Stimulated activated CD4-positive, alpha-beta T cell treated with anti-CD3 and anti-CD28 coated beads, Interleukin-4, amount 100 ng/mL, for 48 hours (primary cell): ENCODE data around the gene COMMD9.
A peak's percentile ranks its signal among the peaks of the same experiment; 100 is the strongest.

ENCODE experiments used
- DNase-seq, 2 donors: peaks; one replicate each; pipeline ENCODE4 v3.0.0-alpha.2; 2020; ENCODE audit warnings: low read depth in 2 of 2

Gene COMMD9

GRCh38 chr11:36296884-36297543, 7.8 kb upstream of the COMMD9 start:
- no peak for DNase-seq

DNA sequence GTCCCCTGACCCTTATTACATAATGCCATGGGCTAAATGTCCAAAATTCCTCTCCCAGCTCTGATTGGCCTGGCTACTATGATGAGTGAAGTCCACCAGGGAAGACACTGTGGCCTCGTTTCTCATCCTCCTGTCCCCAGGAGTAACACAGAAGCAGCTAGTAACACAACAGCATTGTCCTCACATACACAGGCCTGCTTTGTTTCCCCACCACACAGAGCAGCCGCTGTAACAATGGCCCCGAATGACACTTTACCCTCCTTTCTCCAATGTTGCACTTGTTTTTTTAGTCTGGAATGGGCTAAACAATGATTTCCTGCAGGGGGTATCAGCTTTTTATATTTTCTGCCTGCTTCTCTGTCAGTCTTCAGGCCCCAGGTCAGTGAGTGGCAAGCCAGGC, 6.7 kb upstream of the COMMD9 start, which contains the start of gene PRR5L:
Gene PRR5L (plus strand): TSS at position 363 of the 400 bp plus-strand sequence. CDS start 104,834 bp downstream, outside the sequence.
- no peak for DNase-seq

DNA sequence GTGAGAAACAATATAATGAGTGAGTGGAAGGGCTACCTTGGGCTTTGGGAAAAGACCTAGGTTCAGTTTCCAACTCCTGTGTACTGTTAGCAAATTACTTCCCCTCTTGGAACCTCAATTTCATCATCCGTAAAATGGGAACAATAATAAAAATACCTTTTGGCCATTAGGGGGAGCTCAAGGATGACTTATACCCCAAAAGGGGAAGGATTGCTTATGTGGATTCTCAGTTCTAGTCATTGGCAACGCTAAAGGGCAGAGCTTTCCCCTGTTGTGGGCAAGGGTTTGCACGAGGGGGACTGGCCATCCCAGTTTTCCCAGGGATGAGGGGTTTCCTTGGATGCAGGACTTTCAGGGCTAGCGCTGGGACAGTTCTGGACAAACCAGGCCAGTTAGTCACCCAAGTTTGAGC, 3.1 kb upstream of the COMMD9 start:
- no peak for DNase-seq

DNA sequence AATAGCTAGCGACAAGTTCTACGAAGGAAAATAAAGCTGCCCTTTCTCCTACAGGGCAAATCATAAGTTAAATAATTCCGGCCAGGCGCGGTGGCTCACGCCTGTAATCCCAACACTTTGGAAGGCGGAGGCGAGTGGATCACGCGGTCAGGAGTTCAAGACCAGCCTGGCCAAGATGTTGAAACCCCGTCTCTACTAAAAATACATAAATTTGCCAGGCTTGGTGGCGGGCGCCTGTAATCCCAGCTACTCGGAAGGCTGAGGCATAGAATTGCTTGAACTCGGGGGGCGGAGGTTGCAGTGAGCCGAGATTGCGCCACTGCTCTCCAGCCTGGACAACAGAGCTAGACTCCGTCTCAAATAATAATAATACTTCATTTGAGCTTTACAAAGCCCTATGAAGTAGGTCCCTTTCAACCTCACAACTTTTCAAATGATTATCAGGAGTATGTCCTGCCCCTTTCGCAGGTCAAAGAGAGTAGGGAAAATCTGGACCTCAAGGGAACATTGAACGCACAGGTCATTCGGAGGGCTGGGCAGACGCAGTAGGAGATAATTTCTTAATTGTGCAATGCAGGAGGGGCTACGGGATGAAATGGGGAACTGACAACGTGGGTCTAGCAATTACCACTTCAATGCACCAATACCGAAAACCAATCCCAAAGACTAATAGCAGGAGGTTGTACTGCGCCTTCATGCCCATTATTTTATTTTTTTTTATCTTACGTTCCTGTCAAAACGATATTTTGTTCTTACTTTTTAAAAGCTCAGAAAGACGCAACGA, 590 bp downstream of the COMMD9 start:
- DNase-seq = no peak

GRCh38 chr11:36282926-36283325, 6.3 kb downstream of the COMMD9 start:
- DNase-seq = no peak

DNA sequence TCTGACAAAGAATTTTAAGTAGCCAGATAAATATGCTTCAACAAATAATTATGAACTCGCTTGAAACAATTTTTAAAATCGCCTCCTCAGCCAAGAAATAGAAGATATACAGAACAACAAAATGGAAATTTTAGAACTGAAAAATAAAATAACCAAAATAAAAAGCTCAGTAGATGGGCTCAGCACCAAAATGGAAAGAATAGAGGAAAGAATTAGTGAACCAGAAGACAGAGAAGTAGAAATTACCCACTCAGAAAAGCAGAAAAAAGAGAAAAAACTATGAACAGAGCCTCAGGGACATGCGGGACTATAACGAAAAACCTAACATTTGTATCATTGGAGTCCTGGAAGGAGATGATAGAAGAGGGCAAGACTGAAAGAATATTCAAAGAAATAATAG, 7.4 kb downstream of the COMMD9 start:
- DNase-seq = no peak

GRCh38 chr11:36280531-36280930, 8.7 kb downstream of the COMMD9 start:
- DNase-seq = no peak

GRCh38 chr11:36278531-36279282, 10.5 kb downstream of the COMMD9 start:
- DNase-seq = no peak

GRCh38 chr11:36274414-36274813, 14.8 kb downstream of the COMMD9 start:
- DNase-seq = no peak

DNA sequence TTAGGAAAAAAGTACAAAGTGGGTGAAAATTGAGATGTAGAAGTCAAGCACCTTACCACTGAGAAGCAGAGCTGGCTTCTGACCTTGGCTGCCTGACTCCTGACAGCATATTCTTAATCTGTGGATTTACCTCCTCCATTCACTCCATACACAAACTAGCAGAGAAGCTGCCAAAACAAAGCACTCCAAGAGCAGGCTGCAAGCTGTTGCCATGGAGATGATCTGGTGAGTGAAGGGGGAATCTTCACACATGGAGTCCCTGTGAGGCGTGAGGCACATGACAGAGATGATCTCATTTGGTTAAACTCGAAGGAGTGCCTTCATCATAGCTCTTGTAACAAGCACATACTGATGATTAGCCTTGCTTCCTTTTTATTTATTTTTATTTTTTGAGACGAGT, 16.1 kb downstream of the COMMD9 start:
- no peak for DNase-seq

DNA sequence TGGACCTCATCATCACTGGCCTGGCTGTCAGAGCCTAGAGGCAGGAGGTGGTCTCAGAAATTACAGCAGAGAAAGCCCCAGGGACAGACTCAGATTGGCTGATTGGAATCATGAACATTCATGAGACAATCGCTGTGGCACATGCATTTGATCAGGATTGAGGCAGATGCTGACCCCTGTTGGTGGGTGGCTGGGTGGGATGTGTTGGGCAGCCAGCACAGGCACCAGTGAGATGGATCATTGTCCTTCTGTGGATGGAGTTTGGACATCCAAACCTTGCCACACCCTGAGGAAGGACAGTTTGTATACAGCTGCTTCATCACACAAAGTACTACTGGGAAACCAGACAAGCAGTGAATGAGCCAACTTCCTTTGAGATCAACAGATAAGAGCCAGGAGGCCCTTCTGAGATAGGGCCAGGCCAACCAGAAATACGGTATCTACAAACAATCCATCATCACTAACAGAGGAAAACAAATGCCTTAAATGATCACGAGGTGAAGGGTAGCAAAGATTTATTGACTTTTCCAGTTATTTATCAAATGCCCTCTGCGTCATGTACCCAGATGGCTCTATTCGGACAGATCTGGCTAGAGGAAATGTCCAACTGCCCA, 17.3 kb downstream of the COMMD9 start:
- DNase-seq = no peak

GRCh38 chr11:36270701-36271100, 18.5 kb downstream of the COMMD9 start:
- no peak for DNase-seq

GRCh38 chr11:36268337-36268985, 20.8 kb downstream of the COMMD9 start:
- no peak for DNase-seq

GRCh38 chr11:36266767-36267166, 22.5 kb downstream of the COMMD9 start:
- no peak for DNase-seq

DNA sequence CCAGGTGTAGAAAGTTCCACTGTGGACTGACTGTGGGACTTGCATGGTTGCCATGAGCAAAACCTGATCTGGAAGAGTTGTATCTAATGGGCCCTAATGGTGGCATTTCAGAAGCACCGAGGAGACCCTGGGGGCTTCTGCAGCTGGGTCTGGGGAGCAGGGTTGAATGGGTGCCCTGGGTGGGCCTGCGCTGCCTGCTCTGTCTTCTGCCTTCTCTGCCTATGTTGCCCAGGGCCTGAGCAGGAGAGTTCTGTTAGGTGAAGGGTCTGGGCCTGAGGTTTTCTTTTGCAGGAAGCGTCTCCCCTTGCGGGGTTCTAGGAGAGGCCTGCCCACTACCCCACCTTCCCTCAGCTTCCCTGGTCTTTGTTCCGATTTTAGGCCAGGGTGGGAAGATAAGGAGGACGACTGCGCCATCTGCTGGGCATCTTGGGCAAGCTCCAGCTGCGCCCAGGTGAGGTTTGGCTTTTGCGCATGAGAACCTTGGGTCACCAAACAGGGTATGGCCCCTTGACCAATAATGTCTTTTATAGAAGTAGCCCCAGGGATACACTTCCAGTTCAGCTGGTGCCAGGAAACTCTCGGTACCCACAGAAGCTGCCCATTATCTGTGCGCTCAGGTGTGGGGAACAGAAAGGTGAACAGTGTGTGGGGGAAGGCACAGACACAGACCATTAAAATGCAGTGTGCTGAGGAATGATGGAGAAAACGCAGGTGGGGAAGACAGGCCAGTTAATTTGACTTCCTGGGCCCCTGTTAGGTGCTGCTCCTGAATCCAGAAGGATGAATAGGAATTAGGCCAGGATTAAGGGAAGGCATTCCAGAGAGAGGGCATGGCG, 23.2 kb downstream of the COMMD9 start:
- DNase-seq = peak; percentile 49 to 58

- no peak for DNase-seq
Measured at GRCh38 chr11:36264973-36265344, 24.3 kb downstream of the COMMD9 start.

- DNase-seq = no peak
Measured at GRCh38 chr11:36264011-36264972, 24.9 kb downstream of the COMMD9 start.

GRCh38 chr11:36261094-36261493, 28.1 kb downstream of the COMMD9 start:
- DNase-seq = no peak

DNA sequence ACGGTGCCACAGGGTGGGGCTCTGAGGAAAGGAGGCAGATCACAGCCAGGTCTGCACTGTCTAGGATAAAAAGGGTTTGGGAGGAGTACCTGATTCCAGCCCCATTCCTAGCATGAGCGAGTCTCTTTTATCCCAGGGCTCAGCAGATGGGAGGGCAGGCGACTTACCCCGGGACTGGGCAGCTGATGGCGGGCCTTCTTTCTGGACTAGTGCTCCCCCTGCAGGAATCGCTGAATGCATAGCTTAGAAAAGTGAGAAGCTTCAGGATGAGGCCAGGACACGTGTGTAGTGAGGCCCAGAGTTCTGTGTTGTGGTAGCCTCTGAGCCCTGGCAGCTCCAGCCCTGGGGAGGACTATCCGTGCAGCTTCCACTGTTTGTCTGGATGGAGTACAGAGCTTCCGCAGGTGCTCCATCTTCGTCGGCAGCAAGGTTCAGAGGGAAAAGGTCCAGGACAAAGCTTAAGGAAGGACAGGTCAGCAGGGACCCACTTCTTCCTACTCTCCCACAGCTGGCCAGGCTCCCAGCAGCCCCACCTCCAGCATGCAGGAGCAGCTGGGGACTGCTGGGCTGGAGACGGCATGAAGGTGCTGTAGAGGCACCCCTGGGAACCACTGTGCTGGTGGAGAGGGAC, 30.4 kb downstream of the COMMD9 start:
- peak; percentile 6 to 13 for DNase-seq
